ENCODE results near the gene LTBP2. TPM values are rescaled to one million over a fixed set of nuclear protein-coding genes. Genes with fewer than 3 reads are reported as not detected.

The LTBP2 gene
- total RNA-seq: 0.93 and 1.3 TPM in 2 replicates
- long read RNA-seq, partial matches to known transcripts: 0 of 1 reads
- long read RNA-seq, other reads (novel, unspliced or antisense): 1 of 1 reads

DNA sequence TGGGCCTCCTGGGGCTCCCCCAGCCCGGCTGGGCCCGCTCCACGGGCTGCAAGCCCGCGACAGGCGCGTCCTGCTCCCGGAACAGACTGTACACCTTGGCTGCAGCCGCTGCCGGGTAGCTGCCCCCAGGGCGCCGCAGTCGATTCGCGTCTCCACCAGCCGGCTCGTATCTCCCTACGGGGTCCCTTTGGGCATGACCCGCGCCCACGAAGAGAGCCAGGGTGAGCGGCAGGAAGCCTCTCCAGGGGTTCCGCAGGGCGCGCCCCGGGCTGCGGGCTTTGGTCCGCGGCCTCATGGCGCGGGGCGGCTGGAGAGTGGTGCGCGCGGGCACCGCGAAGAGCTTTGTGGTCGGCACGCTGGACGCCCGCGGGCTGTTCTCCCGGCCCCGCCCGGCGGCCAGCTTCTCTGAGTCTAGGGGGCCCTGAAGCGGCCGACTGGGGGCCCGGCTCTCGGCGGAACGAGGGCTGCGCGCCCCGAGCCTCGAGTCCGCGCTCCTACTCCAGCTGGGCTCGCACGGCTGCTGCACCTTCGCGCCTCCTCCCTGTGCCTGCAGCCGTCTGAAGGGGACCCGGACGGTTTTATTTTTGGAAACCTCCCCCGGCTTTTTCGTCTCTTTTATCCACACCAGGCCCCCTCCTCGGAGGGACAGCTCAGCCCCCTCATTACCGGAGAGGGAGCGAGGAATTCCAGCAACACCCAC is at the start of gene LTBP2:
Gene LTBP2, minus strand, starts transcription at position 588 of the 700 bp plus-strand sequence. Its CDS starts 293 bp downstream, at position 295.
- Mint-ChIP-seq H3K27me3 (ENCODE audit: low read depth) (peaks cover 66% of the 10 kb centered on the region), H3K9me3 (no peaks in the 10 kb centered on the region), H3K27ac (ENCODE audit: unreplicated experiment) (no peak within 1 kb of the TSS), H3K4me1 (peaks cover 15% of the 10 kb centered on the region), H3K36me3 (ENCODE audit: low read depth) (no peaks in the 10 kb centered on the region), H3K4me3 (peak within 1 kb of the TSS; percentile 59)
- TF ChIP-seq, protein P1, sequence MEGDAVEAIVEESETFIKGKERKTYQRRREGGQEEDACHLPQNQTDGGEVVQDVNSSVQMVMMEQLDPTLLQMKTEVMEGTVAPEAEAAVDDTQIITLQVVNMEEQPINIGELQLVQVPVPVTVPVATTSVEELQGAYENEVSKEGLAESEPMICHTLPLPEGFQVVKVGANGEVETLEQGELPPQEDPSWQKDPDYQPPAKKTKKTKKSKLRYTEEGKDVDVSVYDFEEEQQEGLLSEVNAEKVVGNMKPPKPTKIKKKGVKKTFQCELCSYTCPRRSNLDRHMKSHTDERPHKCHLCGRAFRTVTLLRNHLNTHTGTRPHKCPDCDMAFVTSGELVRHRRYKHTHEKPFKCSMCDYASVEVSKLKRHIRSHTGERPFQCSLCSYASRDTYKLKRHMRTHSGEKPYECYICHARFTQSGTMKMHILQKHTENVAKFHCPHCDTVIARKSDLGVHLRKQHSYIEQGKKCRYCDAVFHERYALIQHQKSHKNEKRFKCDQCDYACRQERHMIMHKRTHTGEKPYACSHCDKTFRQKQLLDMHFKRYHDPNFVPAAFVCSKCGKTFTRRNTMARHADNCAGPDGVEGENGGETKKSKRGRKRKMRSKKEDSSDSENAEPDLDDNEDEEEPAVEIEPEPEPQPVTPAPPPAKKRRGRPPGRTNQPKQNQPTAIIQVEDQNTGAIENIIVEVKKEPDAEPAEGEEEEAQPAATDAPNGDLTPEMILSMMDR (conservative IDR thresholded peaks at IDR 0.05): no peak
- no peak for DNase-seq (ENCODE audit: low read depth, low spot score)

DNA sequence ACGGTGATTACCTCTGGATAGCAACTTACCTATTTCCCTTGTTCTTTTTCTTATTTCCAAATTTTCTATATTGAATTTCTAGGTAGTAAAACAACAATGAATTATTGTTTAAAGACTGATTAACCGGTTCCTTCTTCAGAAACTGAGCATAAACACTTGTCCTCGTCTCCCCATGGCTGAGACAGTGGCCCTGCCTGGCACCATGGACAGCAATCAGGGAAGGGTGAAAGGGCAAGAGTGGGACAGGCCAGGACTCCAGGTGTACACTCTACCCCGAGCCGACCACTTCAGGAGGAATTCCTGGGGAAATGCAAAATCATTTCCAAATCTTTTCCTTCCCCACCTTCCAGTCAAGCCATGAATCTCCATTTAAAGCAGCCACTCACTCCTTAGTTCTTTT is 48.8 kb upstream of the LTBP2 start:
- Mint-ChIP-seq H3K27me3 (ENCODE audit: low read depth) (no peaks in the 10 kb centered on the region), H3K36me3 (ENCODE audit: low read depth) (peaks cover 8% of the 10 kb centered on the region), H3K9me3 (no peaks in the 10 kb centered on the region), H3K4me3 (no peak overlapping the region), H3K27ac (ENCODE audit: unreplicated experiment) (no peak overlapping the region), H3K4me1 (no peaks in the 10 kb centered on the region)
- TF ChIP-seq, protein P1 (conservative IDR thresholded peaks at IDR 0.05): no peak
- DNase-seq (ENCODE audit: low read depth, low spot score): no peak

DNA sequence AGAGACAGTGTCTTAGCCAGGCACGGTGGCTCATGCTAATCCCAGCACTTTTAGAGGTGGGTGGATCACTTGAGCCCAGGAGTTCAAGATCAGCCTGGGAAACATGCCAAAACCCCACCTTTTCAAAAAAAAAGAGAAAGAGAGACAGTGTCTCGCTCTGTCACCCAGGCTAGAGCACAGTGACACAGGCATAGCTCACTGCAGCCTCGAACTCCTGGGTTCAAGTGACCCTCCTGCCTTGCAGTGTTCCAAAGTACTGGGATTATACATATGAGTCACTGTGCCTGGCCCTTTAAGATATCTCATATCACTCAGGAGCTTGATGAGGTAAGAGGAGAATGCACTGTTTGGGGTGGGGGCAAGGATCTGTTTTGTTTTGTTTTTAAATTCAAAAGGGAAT is 48.1 kb upstream of the LTBP2 start:
- Mint-ChIP-seq H3K27ac (ENCODE audit: unreplicated experiment) (no peak overlapping the region), H3K9me3 (no peaks in the 10 kb centered on the region), H3K4me1 (no peaks in the 10 kb centered on the region), H3K36me3 (ENCODE audit: low read depth) (peaks cover 8% of the 10 kb centered on the region), H3K27me3 (ENCODE audit: low read depth) (no peaks in the 10 kb centered on the region), H3K4me3 (no peak overlapping the region)
- TF ChIP-seq, protein P1 (conservative IDR thresholded peaks at IDR 0.05): no peak
- no peak for DNase-seq (ENCODE audit: low read depth, low spot score)

DNA sequence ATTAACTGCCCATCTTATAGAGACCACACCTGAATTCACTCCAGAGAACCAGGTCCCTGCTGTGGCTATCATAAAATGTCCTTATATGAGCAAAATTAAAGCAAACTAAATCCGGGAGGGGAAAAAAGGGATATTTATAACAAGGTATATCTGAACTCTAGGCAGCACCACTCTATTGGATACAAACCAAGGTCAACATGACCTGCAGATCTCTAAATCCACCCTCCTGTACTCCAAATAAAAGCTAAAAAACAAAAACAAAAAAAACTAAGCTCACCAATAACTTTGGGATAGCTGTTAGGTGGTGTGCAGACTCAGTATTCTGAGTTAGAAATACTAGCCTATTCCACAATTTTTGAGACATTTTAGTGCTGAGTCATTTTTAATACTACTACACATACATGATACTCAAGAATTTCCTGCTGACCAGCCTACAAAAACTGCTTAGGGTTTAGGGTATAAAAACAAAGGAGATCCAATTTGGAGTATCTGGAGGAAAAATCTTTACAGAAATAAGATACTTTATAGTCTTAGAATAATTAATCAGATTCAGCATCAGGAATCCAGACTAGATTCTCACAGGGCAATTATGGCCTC is 46.6 kb upstream of the LTBP2 start:
- H3K27ac Mint-ChIP-seq (ENCODE audit: unreplicated experiment): no peak overlapping the region

DNA sequence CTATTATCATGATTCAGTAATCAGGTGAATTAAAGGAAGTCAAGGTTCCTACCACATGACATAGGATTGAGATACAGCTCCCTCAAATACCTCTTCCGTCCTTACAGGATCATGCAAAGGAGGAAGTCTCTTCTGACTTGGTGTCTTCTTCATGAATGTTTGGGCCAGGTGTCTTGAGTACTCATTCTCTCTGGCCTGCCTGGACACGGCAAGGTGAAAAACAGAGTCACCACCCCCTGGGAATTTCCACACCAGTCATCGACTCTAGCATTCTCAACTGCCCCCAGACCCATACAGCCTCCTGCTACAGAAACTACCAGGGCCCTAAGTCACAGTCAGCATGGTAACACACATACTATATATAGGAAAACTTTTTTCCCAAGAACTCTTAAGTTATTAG is 44.9 kb upstream of the LTBP2 start:
- no peak overlapping the region for H3K27ac Mint-ChIP-seq (ENCODE audit: unreplicated experiment)
- no peaks in the 10 kb centered on the region for H3K36me3 Mint-ChIP-seq (ENCODE audit: low read depth)
- TF ChIP-seq, protein P1 (conservative IDR thresholded peaks at IDR 0.05): no peak
- H3K9me3 Mint-ChIP-seq: no peaks in the 10 kb centered on the region
- no peak overlapping the region for H3K4me3 Mint-ChIP-seq
- H3K4me1 Mint-ChIP-seq: no peaks in the 10 kb centered on the region
- no peak for DNase-seq (ENCODE audit: low read depth, low spot score)
- no peaks in the 10 kb centered on the region for H3K27me3 Mint-ChIP-seq (ENCODE audit: low read depth)

More for the DNA sequence above, 46.6 kb upstream of the LTBP2 start:
- TF ChIP-seq, protein P1 (conservative IDR thresholded peaks at IDR 0.05): no peak
- Mint-ChIP-seq H3K4me3 (no peak overlapping the region), H3K36me3 (ENCODE audit: low read depth) (peaks cover 5% of the 10 kb centered on the region), H3K9me3 (no peaks in the 10 kb centered on the region), H3K4me1 (no peaks in the 10 kb centered on the region), H3K27me3 (ENCODE audit: low read depth) (no peaks in the 10 kb centered on the region)
- DNase-seq (ENCODE audit: low read depth, low spot score): no peak
